Bronchial epithelial cell (primary cell): Measurements from ENCODE around the gene SLC22A14. TPM values are rescaled to one million over a fixed set of nuclear protein-coding genes. Genes with fewer than 3 reads are reported as not detected.

Experiments
- DNase-seq: peaks from one replicate; pipeline ENCODE4 v3.0.0-alpha.2; 2010; ENCODE audit warnings: low read depth
- FAIRE-seq: peaks from 2 replicates; lab custom pipeline; 2011; peaks lifted over from hg19 to GRCh38; lab: Jason Lieb, UNC
- H3K27me3 ChIP-seq: 2 replicates; pipeline ENCODE4 v1.5.1; 2011; ENCODE audit warnings: low read length; ENCODE audit not compliant: control insufficient read depth, insufficient read depth
- H3K36me3 ChIP-seq: 2 replicates; pipeline ENCODE4 v1.5.1; 2011; ENCODE audit warnings: low read length; ENCODE audit not compliant: control insufficient read depth, insufficient read depth
- H3K4me3 ChIP-seq: 2 replicates; pipeline ENCODE4 v1.5.1; 2011; ENCODE audit warnings: mild to moderate bottlenecking, low read depth, low read length, control low read depth
- CTCF ChIP-seq: IDR thresholded peaks from 2 replicates; pipeline ENCODE4 v1.5.1; 2011; ENCODE audit warnings: mild to moderate bottlenecking, moderate library complexity, low read length, control low read depth, inconsistent platforms; ENCODE audit not compliant: insufficient read depth, severe bottlenecking
- total RNA-seq: library from RNA; depleted of rRNA; stranded (reverse); fragments of >200 nt; gene quantifications from 2 replicates; pipeline ENCODE4 v1.2.1, GENCODE V29; 2014

Gene SLC22A14
- total RNA-seq, 1 donor from 2014 or later, result 0.26 TPM

GRCh38 chr3:38348903-38349302 lies 66.8 kb downstream of the SLC22A14 start:
- no peak overlapping the region for H3K4me3 ChIP-seq
- H3K36me3 ChIP-seq, result no peaks in the 10 kb centered on the region
- no peak for TF ChIP-seq CTCF
- no peak for FAIRE-seq
- DNase-seq, result peak; percentile 52
- H3K27me3 ChIP-seq, result no peaks in the 10 kb centered on the region

- Histone ChIP-seq H3K36me3 (no peaks in the 10 kb centered on the region), H3K27me3 (no peaks in the 10 kb centered on the region), H3K4me3 (no peak overlapping the region)
- no peak for TF ChIP-seq CTCF
- DNase-seq (peak; percentile 12), FAIRE-seq (no peak)
These were observed 67.7 kb downstream of the SLC22A14 start for GRCh38 chr3:38349684-38350359.

GRCh38 chr3:38353151-38353550 lies 71.1 kb downstream of the SLC22A14 start:
- Histone ChIP-seq H3K36me3 (no peaks in the 10 kb centered on the region), H3K27me3 (no peaks in the 10 kb centered on the region), H3K4me3 (no peak overlapping the region)
- FAIRE-seq (no peak), DNase-seq (no peak)
- no peak for TF ChIP-seq CTCF

- FAIRE-seq, result peak; percentile 92
- TF ChIP-seq CTCF, result no peak
- H3K4me3 ChIP-seq, result no peak overlapping the region
- DNase-seq, result peak; percentile 66
- H3K27me3 ChIP-seq, result no peaks in the 10 kb centered on the region
- H3K36me3 ChIP-seq, result no peaks in the 10 kb centered on the region
These were observed 72.7 kb downstream of the SLC22A14 start for GRCh38 chr3:38354588-38355330.

GRCh38 chr3:38359038-38359437 lies 76.9 kb downstream of the SLC22A14 start:
- Histone ChIP-seq H3K4me3 (no peak overlapping the region), H3K27me3 (no peaks in the 10 kb centered on the region), H3K36me3 (no peaks in the 10 kb centered on the region)
- TF ChIP-seq CTCF, result no peak
- no peak for DNase-seq
- no peak for FAIRE-seq
